Embryonic facial prominence (tissue), 1 donor: ENCODE results near the gene ANK2.
A peak's percentile ranks its signal among the peaks of the same experiment; 100 is the strongest.

ENCODE experiments used
- DNase-seq: peaks from one replicate; pipeline ENCODE4 v3.0.0-alpha.2; 2016; ENCODE audit errors: extremely low spot score

ANK2 gene

DNA sequence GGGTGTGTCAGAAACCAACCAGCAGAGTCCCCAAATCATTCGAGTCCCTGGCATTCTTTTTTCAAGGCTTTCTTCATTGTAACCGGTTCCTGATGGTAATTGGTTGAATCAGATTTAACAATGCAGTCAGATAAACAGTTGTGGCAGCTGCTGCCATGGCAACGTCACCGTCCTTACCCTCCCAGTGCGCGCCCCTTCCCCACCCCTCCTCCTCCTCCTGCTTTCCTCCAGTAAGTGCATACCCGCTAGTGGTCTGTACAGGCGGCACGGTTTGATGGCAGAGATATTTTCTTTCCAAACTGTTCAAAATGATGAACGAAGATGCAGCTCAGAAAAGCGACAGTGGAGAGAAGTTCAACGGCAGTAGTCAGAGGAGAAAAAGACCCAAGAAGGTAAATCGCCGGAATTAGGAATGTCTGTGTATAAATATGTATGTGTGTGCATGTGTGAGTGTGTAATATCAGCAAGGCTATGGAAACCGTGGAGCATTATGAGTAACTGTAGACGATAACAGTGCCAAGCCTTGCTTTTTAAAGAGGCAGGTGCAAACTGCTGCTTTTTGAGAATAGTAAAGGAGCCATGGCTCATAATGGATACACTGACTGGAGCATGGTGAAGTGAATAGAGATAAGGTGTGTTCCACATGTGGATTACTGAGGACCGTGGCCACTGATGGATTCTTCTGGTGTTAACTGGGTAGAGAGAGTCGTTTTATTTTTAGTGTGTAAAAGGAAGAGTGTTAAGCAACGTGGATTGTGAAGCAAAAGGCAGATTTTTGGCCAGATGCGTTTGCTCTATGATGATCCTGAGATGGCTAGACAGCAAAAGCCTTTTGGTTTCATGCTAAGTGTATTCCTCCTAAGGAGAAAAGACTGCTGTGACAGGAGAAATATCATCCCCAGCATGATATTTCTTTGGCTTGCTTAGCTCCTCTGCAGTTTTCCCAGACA is at the start of gene ANK2:
ANK2 (plus strand) TSS at position 233 of the 950 bp plus-strand sequence; CDS start at position 309, 76 bp downstream.
- DNase-seq: peak; percentile 52

- no peak for DNase-seq
Observed at GRCh38 chr4:113003841-113004240, 45.6 kb upstream of the ANK2 start.

GRCh38 chr4:113004655-113005054 is 44.8 kb upstream of the ANK2 start:
- no peak for DNase-seq

- DNase-seq: no peak
Observed at GRCh38 chr4:113006632-113007031, 42.8 kb upstream of the ANK2 start.

- no peak for DNase-seq
Observed at GRCh38 chr4:113007151-113007550, 42.3 kb upstream of the ANK2 start.

DNA sequence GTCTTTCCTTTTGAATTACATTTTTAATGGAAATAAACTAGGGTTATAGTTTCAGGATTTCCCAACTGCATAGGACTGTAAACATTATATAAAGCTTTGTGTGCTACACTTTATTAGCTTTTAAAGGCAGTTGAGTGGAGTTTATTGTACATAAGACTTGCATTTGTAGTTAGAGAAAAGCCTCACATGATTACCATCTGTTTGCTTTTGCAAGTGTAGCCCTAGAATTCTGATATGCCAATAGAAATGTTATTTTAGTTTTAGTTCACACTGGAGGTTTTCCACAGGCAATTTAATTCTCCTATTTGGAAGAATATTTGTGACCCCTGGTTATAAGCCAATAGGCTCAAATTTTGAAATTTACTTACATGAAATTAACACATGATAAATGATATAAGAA is 41.3 kb upstream of the ANK2 start:
- DNase-seq: no peak

- DNase-seq: no peak
Observed at GRCh38 chr4:113008716-113009115, 40.7 kb upstream of the ANK2 start.

DNA sequence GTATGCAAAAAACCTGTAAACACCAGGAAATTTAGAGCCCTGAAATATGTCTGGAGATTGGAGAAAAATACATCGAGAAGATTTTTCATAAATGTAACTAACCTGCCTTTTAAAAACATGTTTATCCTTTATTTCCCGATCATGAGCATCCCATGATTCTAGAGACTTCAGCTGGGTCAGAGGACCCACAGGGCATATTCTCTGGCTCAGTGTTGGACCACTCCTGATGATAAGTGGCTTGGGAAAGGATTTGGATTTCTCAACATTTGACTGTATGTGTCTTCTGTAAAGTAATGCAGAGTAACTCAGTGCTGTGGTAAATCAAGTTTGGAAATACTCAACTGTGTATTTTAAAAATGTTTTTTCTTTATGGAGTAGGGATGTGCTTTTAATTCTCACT is 40.0 kb upstream of the ANK2 start:
- no peak for DNase-seq

DNA sequence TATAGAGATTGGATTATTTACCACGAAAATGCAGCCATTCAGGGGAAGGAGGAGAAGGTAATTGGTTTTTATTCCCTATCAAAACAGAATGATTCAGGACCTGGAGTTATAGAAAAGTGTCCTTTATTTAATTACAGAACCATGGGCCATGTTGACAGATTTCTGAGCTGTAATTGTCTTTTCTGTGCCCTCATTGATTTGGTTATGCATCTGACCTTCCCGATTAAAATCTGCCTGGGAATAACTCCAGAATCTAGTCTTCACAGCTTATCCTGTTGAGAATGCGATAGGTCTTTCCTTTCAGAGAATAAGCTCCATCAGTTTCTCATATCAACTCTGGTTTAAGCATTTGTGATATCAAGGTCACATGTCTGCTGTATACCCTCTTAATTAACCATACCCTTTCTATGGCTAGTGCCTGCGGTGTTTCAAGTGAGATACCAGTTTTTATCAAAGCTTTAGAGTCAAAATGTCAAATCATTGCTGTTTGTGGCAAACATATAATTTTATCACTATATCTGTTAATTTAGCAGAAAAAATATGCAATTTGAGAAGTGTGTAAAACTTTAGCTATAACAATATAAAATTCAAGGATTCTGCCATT is 37.2 kb upstream of the ANK2 start:
- no peak for DNase-seq

DNA sequence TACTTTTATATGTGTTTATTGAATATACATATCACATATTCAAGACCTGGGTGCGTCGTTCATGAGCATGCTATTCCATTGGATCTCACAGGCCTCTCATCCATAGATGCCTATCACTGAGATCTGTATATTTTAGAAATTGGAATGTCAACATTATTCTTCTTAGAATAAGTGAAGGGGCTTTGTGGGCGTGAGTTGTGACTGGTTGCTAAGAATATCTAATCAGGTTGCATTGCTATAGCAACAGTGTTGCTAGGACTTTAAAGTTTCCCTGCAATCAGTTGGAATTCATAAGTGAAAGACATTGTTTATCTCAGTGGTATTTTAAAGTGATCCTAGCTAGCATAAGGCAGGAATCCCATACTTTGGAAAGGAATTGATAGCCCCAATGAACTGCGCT is 36.7 kb upstream of the ANK2 start:
- DNase-seq: no peak

GRCh38 chr4:113013751-113014150 is 35.7 kb upstream of the ANK2 start:
- DNase-seq: no peak

DNA sequence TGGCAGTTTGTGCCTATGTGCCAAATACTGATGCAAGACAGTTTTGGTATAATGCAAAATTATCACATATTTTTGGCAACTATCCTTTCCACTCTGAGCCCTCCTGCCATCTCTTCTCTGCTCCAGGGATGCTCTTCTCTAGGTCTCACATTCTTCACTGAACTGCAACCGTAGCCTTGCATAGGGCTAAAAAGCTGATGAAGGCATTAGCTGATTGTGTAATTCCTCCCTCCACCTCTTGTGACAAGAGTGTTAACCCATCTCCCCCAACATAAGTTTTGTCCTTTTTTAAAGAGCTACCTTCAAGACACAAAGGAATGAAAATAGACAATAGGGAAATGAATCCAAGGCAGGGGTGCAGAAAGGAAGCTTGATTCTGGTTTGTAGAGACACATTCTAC is 33.1 kb upstream of the ANK2 start:
- DNase-seq: no peak

DNA sequence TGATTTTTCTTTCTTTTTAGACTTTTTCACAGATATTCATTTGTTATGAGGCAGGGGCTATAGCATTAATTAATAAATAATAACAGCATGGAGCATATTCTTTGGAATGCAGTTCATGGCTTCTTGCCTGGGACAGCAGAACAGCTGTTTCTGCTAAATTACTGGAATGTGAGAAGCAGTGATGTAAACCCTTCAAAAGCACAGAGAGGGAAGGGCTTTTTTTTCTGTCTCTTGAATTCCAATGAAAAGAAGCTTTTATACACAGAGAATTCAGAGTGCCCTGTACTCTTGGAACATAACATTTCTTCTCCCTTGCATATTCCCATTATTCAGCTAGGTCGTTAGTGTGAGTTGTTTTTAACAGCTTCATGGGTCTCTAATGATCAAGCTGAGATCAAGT is 28.5 kb upstream of the ANK2 start:
- peak; percentile 15 for DNase-seq

- no peak for DNase-seq
Observed at GRCh38 chr4:113024388-113024787, 25.1 kb upstream of the ANK2 start.

DNA sequence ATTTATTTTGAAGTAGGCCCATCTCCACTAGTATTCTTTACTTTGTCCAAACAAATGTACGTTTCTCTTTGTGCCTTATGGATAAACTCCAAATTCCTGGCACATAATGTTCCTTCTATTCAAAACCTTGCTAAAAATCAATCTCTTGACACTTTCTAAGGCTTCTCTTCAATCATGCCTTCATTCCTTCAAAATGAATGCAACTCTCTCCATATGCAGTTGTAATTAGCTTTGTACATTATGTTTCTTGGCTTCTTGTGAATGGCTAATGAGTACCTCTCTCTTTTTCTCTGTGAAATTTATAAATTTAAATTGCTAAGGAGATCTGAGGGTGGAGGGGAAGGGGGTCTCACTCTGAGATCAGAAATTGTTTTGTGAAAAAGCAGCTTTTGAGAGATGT is 24.0 kb upstream of the ANK2 start:
- no peak for DNase-seq

- DNase-seq: no peak
Observed at GRCh38 chr4:113026556-113026955, 22.9 kb upstream of the ANK2 start.

DNA sequence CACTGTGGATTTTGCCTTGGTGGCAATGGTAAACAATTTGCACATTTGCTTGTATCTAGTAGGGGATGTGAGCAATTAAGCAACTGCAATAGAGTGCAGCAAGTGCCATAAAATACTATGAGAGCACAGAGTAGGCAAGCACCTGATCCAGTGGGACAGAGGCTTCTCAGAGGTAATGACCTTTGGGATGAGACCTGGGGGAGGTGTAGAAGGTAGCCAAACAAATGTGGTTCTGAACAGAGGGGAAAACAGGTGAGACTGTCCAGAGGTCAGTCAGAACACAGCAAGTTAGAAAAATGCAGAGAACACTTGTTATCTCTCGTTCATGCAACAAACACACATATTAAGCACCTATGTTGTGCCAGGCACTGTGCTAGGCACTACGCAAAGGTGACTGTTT is 21.4 kb upstream of the ANK2 start:
- no peak for DNase-seq

DNA sequence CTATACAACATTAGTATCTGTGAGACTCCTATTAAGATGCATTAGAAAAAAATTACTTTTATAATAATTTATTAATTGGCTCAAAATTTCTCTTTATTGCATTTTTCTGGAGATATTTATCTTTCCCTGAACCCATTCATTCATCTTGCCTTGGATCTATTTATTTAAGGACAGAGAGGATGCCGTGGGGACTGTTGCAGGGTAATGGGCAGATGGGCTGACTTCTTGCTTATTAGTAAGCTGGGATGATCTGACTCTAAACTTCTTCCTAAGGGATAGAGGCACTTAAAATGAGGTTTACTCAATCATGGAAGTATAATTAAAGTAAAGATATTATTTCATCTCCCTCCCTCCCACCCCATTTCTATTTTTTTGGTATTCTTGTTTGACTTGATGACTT is 18.2 kb upstream of the ANK2 start:
- no peak for DNase-seq

DNA sequence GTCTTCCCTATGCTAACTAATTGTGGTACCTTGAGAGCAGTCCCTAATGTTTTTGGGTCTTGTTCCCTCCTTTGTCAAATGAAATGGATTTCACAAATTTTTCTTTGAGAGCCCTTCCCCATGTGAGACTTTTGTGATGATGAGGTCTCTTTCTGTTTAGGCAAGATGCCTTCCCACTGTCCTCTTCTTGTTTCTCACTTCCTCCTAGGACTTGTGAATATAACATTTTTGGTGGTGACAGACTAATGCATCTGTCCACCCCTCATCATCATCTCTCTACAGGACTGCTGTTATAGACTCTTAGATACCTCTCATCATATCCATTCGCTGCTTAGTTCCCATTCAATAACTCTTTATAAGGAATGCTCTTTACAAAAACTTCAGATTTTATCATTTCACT is 8.7 kb upstream of the ANK2 start:
- no peak for DNase-seq

DNA sequence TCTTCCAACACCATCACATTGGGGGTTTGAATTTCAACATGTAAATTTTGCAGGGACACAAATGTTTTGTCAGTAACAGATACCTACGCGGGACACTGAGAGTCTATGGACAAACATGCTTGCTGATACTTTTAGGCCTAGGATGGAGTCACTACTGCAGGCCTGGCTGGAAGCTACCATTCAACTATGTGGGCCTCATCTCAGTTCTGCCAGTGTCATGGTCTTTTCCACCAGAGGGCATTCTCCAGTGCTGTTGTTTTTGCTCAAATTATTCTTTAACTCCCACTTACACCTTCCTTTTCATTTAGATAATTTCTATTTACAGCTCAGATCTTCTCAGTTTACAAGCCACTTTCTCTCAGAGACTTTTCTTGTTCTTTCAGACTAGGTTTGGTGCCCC is 7.0 kb upstream of the ANK2 start:
- DNase-seq: no peak

DNA sequence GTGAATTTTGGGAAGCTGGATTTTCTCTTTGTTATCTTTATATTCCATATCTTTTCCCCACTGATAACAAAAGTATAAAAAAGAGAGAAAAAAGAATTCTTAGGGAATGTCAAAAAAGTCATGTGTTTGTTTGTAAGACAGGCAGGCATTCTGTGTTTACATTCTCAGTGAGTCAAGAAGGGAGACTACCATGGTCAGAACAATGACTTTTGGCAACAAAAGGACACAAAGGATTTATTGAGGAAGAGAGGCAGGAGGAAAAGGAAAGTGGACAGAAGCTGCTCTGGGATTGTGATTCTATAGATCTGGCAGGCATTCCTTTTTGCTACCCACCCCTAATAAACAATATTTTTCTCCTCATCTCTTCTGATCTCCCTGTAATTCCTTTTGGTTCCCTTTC is 5.9 kb upstream of the ANK2 start:
- DNase-seq: no peak

DNA sequence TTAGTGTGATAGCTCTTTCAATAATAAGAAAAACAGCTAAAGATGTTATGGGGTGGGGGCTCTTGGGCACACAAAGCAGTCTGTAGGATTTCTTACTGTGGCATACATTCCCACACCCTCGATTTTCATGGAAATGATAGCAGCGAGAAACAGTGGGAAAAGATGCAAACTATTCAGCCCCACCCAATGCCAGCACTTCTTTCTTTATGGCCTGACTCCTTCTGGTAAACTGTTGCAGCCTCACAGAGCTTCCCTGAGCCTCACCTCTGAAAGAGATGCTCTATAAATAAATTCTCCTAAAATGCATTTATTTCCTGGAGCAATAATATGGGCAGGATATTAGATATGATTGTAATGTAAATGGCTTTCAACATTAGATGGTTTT is 910 bp downstream of the ANK2 start:
- no peak for DNase-seq

- no peak for DNase-seq
Observed at GRCh38 chr4:113050837-113051236, 1.4 kb downstream of the ANK2 start.
